DOHH2 (cell line): Measurements from ENCODE around the gene ATP8B4.

Experiments
- EZH2phosphoT487 ChIP-seq: fragments of 200-600 bp; sonication (generic); IDR thresholded peaks from 2 replicates; pipeline ENCODE4 v1.6.1; 2017; ENCODE audit warnings: borderline replicate concordance, mild to moderate bottlenecking, antibody characterized with exemption, low read length, moderate library complexity, mixed read lengths
- TF ChIP-seq, protein P1 (sequence below): fragments of 200-600 bp; sonication (generic); IDR thresholded peaks from one replicate; pipeline ENCODE4 v1.5.1; 2014; ENCODE audit warnings: antibody characterized with exemption, mild to moderate bottlenecking, low read depth, low read length; ENCODE audit not compliant: poor library complexity, severe bottlenecking

GRCh38 chr15:50151476-50151875, 32.4 kb upstream of the ATP8B4 start:
- TF ChIP-seq, protein P1, sequence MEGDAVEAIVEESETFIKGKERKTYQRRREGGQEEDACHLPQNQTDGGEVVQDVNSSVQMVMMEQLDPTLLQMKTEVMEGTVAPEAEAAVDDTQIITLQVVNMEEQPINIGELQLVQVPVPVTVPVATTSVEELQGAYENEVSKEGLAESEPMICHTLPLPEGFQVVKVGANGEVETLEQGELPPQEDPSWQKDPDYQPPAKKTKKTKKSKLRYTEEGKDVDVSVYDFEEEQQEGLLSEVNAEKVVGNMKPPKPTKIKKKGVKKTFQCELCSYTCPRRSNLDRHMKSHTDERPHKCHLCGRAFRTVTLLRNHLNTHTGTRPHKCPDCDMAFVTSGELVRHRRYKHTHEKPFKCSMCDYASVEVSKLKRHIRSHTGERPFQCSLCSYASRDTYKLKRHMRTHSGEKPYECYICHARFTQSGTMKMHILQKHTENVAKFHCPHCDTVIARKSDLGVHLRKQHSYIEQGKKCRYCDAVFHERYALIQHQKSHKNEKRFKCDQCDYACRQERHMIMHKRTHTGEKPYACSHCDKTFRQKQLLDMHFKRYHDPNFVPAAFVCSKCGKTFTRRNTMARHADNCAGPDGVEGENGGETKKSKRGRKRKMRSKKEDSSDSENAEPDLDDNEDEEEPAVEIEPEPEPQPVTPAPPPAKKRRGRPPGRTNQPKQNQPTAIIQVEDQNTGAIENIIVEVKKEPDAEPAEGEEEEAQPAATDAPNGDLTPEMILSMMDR: no peak
- TF ChIP-seq EZH2phosphoT487: no peak
